K562 (cell line): ENCODE results near the gene RGL2. TPM values are rescaled to one million over a fixed set of nuclear protein-coding genes. Genes with fewer than 3 reads are reported as not detected.

Experiments
- AFF1 ChIP-seq, 2 experiments: fragments of 450-650 bp; IDR thresholded peaks; 2 replicates each; pipeline ENCODE4 v1.6.1; 2018; ENCODE audit warnings: mild to moderate bottlenecking in 2 of 2, low read depth in 1 of 2; ENCODE audit not compliant: partially characterized antibody in 2 of 2
- CBX3 ChIP-seq, 2 experiments: IDR thresholded peaks; 1 replicate in 1 of 2; 2 replicates in 1 of 2; pipeline ENCODE4 v1.6.1; 2012; ENCODE audit warnings: inconsistent platforms in 2 of 2, low read length in 2 of 2, borderline replicate concordance in 1 of 2, control low read depth in 1 of 2
- CTCFL ChIP-seq: IDR thresholded peaks from 2 replicates; pipeline ENCODE4 v1.6.1; 2011; ENCODE audit warnings: borderline replicate concordance, low read depth, mild to moderate bottlenecking, moderate library complexity, low read length; ENCODE audit not compliant: insufficient read depth, poor library complexity, severe bottlenecking
- HDAC2 ChIP-seq: fragments of 450-650 bp; IDR thresholded peaks from 2 replicates; pipeline ENCODE4 v1.6.1; 2016; ENCODE audit warnings: mild to moderate bottlenecking
- HSF4 ChIP-seq: fragments of 250-450 bp; sonication (Bioruptor Pico); IDR thresholded peaks from 2 replicates; pipeline ENCODE4 v2.1.2; 2022; ENCODE audit warnings: mild to moderate bottlenecking, moderate library complexity, borderline replicate concordance
- JUND ChIP-seq, 2 experiments: IDR thresholded peaks; 2 replicates in 1 of 2; 3 replicates in 1 of 2; pipeline ENCODE4 v1.6.1; 2011; ENCODE audit warnings: borderline replicate concordance in 2 of 2, low read depth in 2 of 2, low read length in 2 of 2, improper control_type of control experiment in 1 of 2, missing biosample characterization in 1 of 2, missing genetic modification characterization in 1 of 2, missing genetic modification reagents in 1 of 2
- MLLT1 ChIP-seq, 2 experiments: fragments of 450-650 bp; IDR thresholded peaks; 2 replicates each; pipeline ENCODE4 v1.6.1; 2016
- MYC ChIP-seq, 2 experiments: fragments of 250-450 bp in 1 of 2; sonication (Bioruptor Pico) in 1 of 2; IDR thresholded peaks; 2 replicates each; pipeline versions ENCODE4 v1.5.1 to v1.6.1; 2012 to 2021; ENCODE audit warnings: low read depth in 2 of 2, borderline replicate concordance in 1 of 2, improper control_type of control experiment in 1 of 2, low read length in 1 of 2, mild to moderate bottlenecking in 1 of 2, moderate library complexity in 1 of 2
- NR1H2 ChIP-seq: sonication (generic); formaldehyde crosslinking; IDR thresholded peaks from 2 replicates; pipeline ENCODE4 v1.4.0; 2020; ENCODE audit warnings: mild to moderate bottlenecking, missing genetic modification reagents
- POLR2B ChIP-seq: fragments of 450-650 bp; IDR thresholded peaks from 2 replicates; pipeline ENCODE4 v1.6.1; 2018; ENCODE audit warnings: low read depth; ENCODE audit not compliant: partially characterized antibody
- RAD51 ChIP-seq: fragments of 450-650 bp; IDR thresholded peaks from 2 replicates; pipeline ENCODE4 v1.7.1; 2016; ENCODE audit warnings: low read depth, mild to moderate bottlenecking, borderline replicate concordance
- SMAD4 ChIP-seq: fragments of 250-450 bp; sonication (Bioruptor Pico); conservative IDR thresholded peaks from 2 replicates; pipeline ENCODE4 v1.8.0; 2021; ENCODE audit warnings: inconsistent platforms, mild to moderate bottlenecking, moderate library complexity
- SNRNP70 ChIP-seq: fragments of 200-400 bp; formaldehyde crosslinking; optimal IDR thresholded peaks from 2 replicates; pipeline ENCODE3; 2017; ENCODE audit warnings: low read depth, low read length
- SOX6 ChIP-seq: fragments of 450-650 bp; IDR thresholded peaks from 2 replicates; pipeline ENCODE4 v1.6.1; 2014; ENCODE audit warnings: mild to moderate bottlenecking
- SRSF1 ChIP-seq: fragments of 200-400 bp; formaldehyde crosslinking; IDR thresholded peaks from 2 replicates; pipeline ENCODE4 v1.6.1; 2017; ENCODE audit warnings: mild to moderate bottlenecking, low read depth, low read length, moderate library complexity
- STAT5A ChIP-seq: IDR thresholded peaks from 2 replicates; pipeline ENCODE4 v1.6.1; 2012; ENCODE audit warnings: low read length, inconsistent platforms, borderline replicate concordance
- ZNF184 ChIP-seq: sonication (generic); formaldehyde crosslinking; IDR thresholded peaks from 2 replicates; pipeline ENCODE4 v1.5.0; 2020; ENCODE audit warnings: missing genetic modification reagents
- ZNF589 ChIP-seq: fragments of 200-800 bp; sonication (Bioruptor generic); IDR thresholded peaks from 2 replicates; pipeline ENCODE4 v1.6.1; 2016; ENCODE audit warnings: low read depth, missing genetic modification characterization, missing compliant biosample characterization
- polyA plus RNA-seq, 8 experiments: library from polyadenylated mRNA; depleted of rRNA in 4 of 8; stranded (reverse) in 5 of 8; unstranded in 3 of 8; fragments of >200 nt; fragmentation: Nextera tagmentation in 2 of 8; fragmentation: Illumina TruSeq in 1 of 8; extraction: Ambion mirVana in 2 of 8; extraction: Trizol in 1 of 8; gene quantifications; 2 replicates each; pipeline versions ENCODE4 v1.2.1 to v1.2.3, GENCODE V29; 2011 to 2014; ENCODE audit warnings: inconsistent platforms in 1 of 8, missing spikeins in 1 of 8
- total RNA-seq, 7 experiments: library from RNA; depleted of rRNA in 6 of 7; stranded (reverse); fragments of >200 nt in 6 of 7; fragmentation: Illumina TruSeq in 2 of 7; extraction: Trizol in 2 of 7; gene quantifications; 2 replicates each; pipeline versions ENCODE4 v1.2.1 to v1.2.3, GENCODE V29; 2011 to 2021; ENCODE audit warnings: low replicate concordance in 1 of 7

The RGL2 gene
- total and polyA plus RNA-seq, 9 of the 15 experiments (the other 6 are each of a cell fraction or from before 2014, with no cell fraction given) = 1.8 to 57.1 (median 19.5) TPM

GRCh38 chr6:33276864-33277662, 21.7 kb downstream of the RGL2 start, which contains the start of gene B3GALT4 (continued):
- TF ChIP-seq CTCFL (peak; percentile 91), JUND (IDR thresholded peaks at IDR 0.05; ENCODE audit: borderline replicate concordance, low read depth, low read length) (peak; percentile 62; the same call in 1 of the 2 replicates), JUND (tag; IDR thresholded peaks at IDR 0.05; ENCODE audit: borderline replicate concordance, low read depth, low read length) (peak; percentile 55; the same call in 1 of the 3 replicates), SMAD4 (CRISPR knock-in tag) (peak; percentile 95), POLR2B (peak; percentile 78), SOX6 (peak; percentile 73), MLLT1 (IDR thresholded peaks at IDR 0.05) (no peak), NR1H2 (peak; percentile 74; the same call in 1 of the 2 replicates), SRSF1 (no peak), SNRNP70 (peak; percentile 85), AFF1 (IDR thresholded peaks at IDR 0.05; ENCODE audit: low read depth in 1 of 2, partially characterized antibody in 2 of 2) (no peak), HSF4 (no peak), STAT5A (0 out of 2 replicates have a peak, but pooled peaks have one; percentile 42), ZNF184 (CRISPR knock-in tag) (no peak), ZNF589 (no peak), MYC (IDR thresholded peaks at IDR 0.05; ENCODE audit: low read depth, low read length) (peak; percentile 95), MYC (CRISPR knock-in tag; IDR thresholded peaks at IDR 0.05; ENCODE audit: borderline replicate concordance, low read depth) (peak; percentile 28; the same call in 1 of the 2 replicates), HDAC2 (peak; percentile 51; the same call in 1 of the 2 replicates), RAD51 (no peak), CBX3 (IDR thresholded peaks at IDR 0.05; ENCODE audit: borderline replicate concordance in 1 of 2, low read length in 2 of 2) (peak in 1 of 2 experiments; percentile 82; a peak in 1 of 3 replicates)
